A549 (cell line): ENCODE measurements around the gene HSF2BP. TPM values are rescaled to one million over a fixed set of nuclear protein-coding genes. Genes with fewer than 3 reads are reported as not detected.

Source experiments
- CBX8 ChIP-seq: fragments of 200-600 bp; sonication (generic); IDR thresholded peaks from 2 replicates; pipeline ENCODE4 v1.6.1; 2016
- CHD4 ChIP-seq: fragments of 200-600 bp; sonication (generic); IDR thresholded peaks from 2 replicates; pipeline ENCODE4 v1.6.1; 2016; ENCODE audit warnings: antibody characterized with exemption, mild to moderate bottlenecking, borderline replicate concordance
- EHF ChIP-seq: fragments of 250-450 bp; sonication (Bioruptor Pico); IDR thresholded peaks from 2 replicates; pipeline ENCODE4 v1.5.0; 2020; ENCODE audit warnings: mild to moderate bottlenecking
- EP300 ChIP-seq, 2 experiments: fragments of >200 bp; sonication (Bioruptor Twin); formaldehyde crosslinking; IDR thresholded peaks; 2 replicates in 1 of 2; 3 replicates in 1 of 2; pipeline ENCODE4 v1.6.1; 2016 to 2017
- FOSL2 ChIP-seq, 2 experiments: fragments of 450-650 bp in 1 of 2; fragments of >200 bp in 1 of 2; sonication (Bioruptor Twin) in 1 of 2; formaldehyde crosslinking; IDR thresholded peaks; 2 replicates each; pipeline versions ENCODE4 v1.5.0 to v1.6.1; 2016 to 2020; ENCODE audit warnings: mild to moderate bottlenecking in 1 of 2, moderate library complexity in 1 of 2
- FOXS1 ChIP-seq: fragments of 250-450 bp; sonication (Bioruptor Pico); IDR thresholded peaks from 2 replicates; pipeline ENCODE4 v1.5.0; 2020; ENCODE audit warnings: mild to moderate bottlenecking, moderate library complexity
- HMGXB4 ChIP-seq: fragments of 250-450 bp; sonication (Bioruptor Pico); IDR thresholded peaks from 2 replicates; pipeline ENCODE4 v1.5.0; 2021; ENCODE audit warnings: mild to moderate bottlenecking, moderate library complexity, borderline replicate concordance
- HOXB5 ChIP-seq: fragments of 250-450 bp; sonication (Bioruptor Pico); IDR thresholded peaks from 2 replicates; pipeline ENCODE4 v1.5.0; 2020; ENCODE audit warnings: mild to moderate bottlenecking, moderate library complexity
- JUNB ChIP-seq: fragments of >200 bp; sonication (Bioruptor Twin); formaldehyde crosslinking; IDR thresholded peaks from 2 replicates; pipeline ENCODE4 v1.6.1; 2016
- KDM1A ChIP-seq: fragments of 200-600 bp; sonication (generic); IDR thresholded peaks from 2 replicates; pipeline ENCODE4 v1.6.1; 2016; ENCODE audit warnings: low read depth, mild to moderate bottlenecking
- KDM5A ChIP-seq: fragments of 200-600 bp; sonication (generic); IDR thresholded peaks from 2 replicates; pipeline ENCODE4 v1.6.1; 2016; ENCODE audit warnings: antibody characterized with exemption, mild to moderate bottlenecking
- MAZ ChIP-seq: fragments of 150-350 bp; IDR thresholded peaks from 2 replicates; pipeline ENCODE4 v1.6.1; 2014; ENCODE audit warnings: antibody characterized with exemption, low read depth, low read length, borderline replicate concordance
- RCOR1 ChIP-seq: fragments of 150-350 bp; IDR thresholded peaks from 2 replicates; pipeline ENCODE4 v1.6.1; 2014; ENCODE audit warnings: antibody characterized with exemption, low read length, low read depth
- REST ChIP-seq: fragments of 200-600 bp; sonication (generic); IDR thresholded peaks from 2 replicates; pipeline ENCODE4 v1.6.1; 2016; ENCODE audit warnings: antibody characterized with exemption, mild to moderate bottlenecking, moderate library complexity
- TFCP2L1 ChIP-seq: fragments of 250-450 bp; sonication (Bioruptor Pico); IDR thresholded peaks from 2 replicates; pipeline ENCODE4 v1.5.0; 2021; ENCODE audit warnings: mild to moderate bottlenecking
- USF2 ChIP-seq: fragments of 450-650 bp; IDR thresholded peaks from 2 replicates; pipeline ENCODE4 v1.6.1; 2014; ENCODE audit warnings: antibody characterized with exemption
- ZC3H11A ChIP-seq: fragments of 450-650 bp; IDR thresholded peaks from 2 replicates; pipeline ENCODE4 v1.6.1; 2014; ENCODE audit warnings: antibody characterized with exemption, mild to moderate bottlenecking
- ZNF302 ChIP-seq: fragments of 250-450 bp; sonication (Bioruptor Pico); IDR thresholded peaks from 2 replicates; pipeline ENCODE4 v1.9.0; 2021; ENCODE audit warnings: inconsistent platforms, mild to moderate bottlenecking, moderate library complexity
- polyA plus RNA-seq, 4 experiments: library from polyadenylated mRNA; depleted of rRNA in 3 of 4; stranded (reverse); fragments of >200 nt; fragmentation: RNase III in 1 of 4; extraction: RNeasy Plus Mini Kit Qiagen cat#74134 plus additional on column Dnase treatment in 1 of 4; gene quantifications; 2 replicates in 3 of 4; 3 replicates in 1 of 4; pipeline ENCODE4 v1.2.3, GENCODE V29; 2011 to 2017
- TF ChIP-seq, protein P1 (sequence below): fragments of >200 bp; sonication (Bioruptor Twin); formaldehyde crosslinking; IDR thresholded peaks from 3 replicates; pipeline ENCODE4 v1.5.1; 2016
- TF ChIP-seq, protein P2 (sequence below): fragments of >200 bp; sonication (Bioruptor Twin); formaldehyde crosslinking; IDR thresholded peaks from 2 replicates; pipeline ENCODE4 v1.6.1; 2016

HSF2BP gene
- polyA plus RNA-seq, 2 of the 4 experiments (the other 2 are of a cell fraction): 1.7 to 3.1 TPM

DNA sequence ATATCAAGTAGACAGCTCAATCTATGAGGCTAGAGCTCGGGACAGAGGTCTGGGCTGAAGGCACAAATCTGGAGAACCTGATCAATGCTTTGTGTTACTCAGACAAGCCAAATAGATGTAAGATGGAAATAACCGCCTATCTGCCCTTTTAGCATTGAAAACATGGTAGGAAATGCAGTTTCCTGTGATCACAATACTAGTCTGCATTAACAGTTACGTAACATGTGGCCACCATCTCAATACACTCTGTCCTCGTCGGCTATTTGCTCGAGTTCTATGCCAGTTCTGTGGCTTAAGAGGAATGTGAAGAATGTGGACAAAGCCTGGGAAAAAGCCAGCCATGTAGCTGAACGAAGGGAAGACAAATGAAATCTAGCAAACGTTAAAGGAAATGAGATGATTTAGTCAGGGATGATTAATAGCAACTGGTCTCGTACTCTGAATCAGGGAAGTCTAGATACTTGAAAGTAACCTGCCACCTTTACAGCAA, 73.3 kb downstream of the HSF2BP start (continued):
- TF ChIP-seq REST (no peak), MAZ (no peak), CHD4 (no peak), KDM5A (no peak), EP300 (IDR thresholded peaks at IDR 0.05) (peak; percentile 91 to 96; a peak in 4 of 5 replicates), KDM1A (no peak), JUNB (peak; percentile 84), HOXB5 (CRISPR knock-in tag) (peak; percentile 90), USF2 (no peak), HMGXB4 (CRISPR knock-in tag) (no peak), ZNF302 (CRISPR knock-in tag) (no peak), FOSL2 (IDR thresholded peaks at IDR 0.05) (peak; percentile 52; the same call in 1 of the 2 replicates), FOSL2 (CRISPR knock-in tag; IDR thresholded peaks at IDR 0.05) (peak; percentile 79), RCOR1 (no peak), TFCP2L1 (CRISPR knock-in tag) (no peak), ZC3H11A (no peak), CBX8 (no peak), EHF (no peak), FOXS1 (CRISPR knock-in tag) (no peak)
- TF ChIP-seq, protein P1, sequence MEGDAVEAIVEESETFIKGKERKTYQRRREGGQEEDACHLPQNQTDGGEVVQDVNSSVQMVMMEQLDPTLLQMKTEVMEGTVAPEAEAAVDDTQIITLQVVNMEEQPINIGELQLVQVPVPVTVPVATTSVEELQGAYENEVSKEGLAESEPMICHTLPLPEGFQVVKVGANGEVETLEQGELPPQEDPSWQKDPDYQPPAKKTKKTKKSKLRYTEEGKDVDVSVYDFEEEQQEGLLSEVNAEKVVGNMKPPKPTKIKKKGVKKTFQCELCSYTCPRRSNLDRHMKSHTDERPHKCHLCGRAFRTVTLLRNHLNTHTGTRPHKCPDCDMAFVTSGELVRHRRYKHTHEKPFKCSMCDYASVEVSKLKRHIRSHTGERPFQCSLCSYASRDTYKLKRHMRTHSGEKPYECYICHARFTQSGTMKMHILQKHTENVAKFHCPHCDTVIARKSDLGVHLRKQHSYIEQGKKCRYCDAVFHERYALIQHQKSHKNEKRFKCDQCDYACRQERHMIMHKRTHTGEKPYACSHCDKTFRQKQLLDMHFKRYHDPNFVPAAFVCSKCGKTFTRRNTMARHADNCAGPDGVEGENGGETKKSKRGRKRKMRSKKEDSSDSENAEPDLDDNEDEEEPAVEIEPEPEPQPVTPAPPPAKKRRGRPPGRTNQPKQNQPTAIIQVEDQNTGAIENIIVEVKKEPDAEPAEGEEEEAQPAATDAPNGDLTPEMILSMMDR: no peak
- TF ChIP-seq, protein P2, sequence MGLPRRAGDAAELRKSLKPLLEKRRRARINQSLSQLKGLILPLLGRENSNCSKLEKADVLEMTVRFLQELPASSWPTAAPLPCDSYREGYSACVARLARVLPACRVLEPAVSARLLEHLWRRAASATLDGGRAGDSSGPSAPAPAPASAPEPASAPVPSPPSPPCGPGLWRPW: no peak
